Skin epidermis (tissue), 12 donors: ENCODE data around the gene NDFIP2.

Experiments used
- H3K27ac ChIP-seq, 21 experiments: fragments of 200-600 bp; sonication (generic) in 11 of 21; one replicate each; pipeline ENCODE4 v1.5.0; 2020; ENCODE audit warnings: mild to moderate bottlenecking in 3 of 21, inconsistent platforms in 2 of 21, moderate library complexity in 2 of 21
- H3K4me3 ChIP-seq, 7 experiments: fragments of 200-600 bp; sonication (generic) in 2 of 7; one replicate each; pipeline ENCODE4 v1.5.0; 2020; ENCODE audit warnings: inconsistent platforms in 2 of 7, mild to moderate bottlenecking in 2 of 7, moderate library complexity in 1 of 7

The NDFIP2 gene

GRCh38 chr13:79457948-79458347, 23.0 kb upstream of the NDFIP2 start:
- Histone ChIP-seq H3K4me3 (no peak overlapping the region), H3K27ac (no peak overlapping the region)

- no peak overlapping the region for H3K4me3 ChIP-seq
- H3K27ac ChIP-seq: peak overlapping the region in 2 of 21 experiments; percentile 25 to 38
These were observed 22.5 kb upstream of the NDFIP2 start for GRCh38 chr13:79458436-79458835.

- Histone ChIP-seq H3K4me3 (no peak overlapping the region), H3K27ac (peak overlapping the region in 1 of 21 experiments; percentile 38)
These were observed 21.0 kb upstream of the NDFIP2 start for GRCh38 chr13:79459906-79460305.

- Histone ChIP-seq H3K4me3 (no peak overlapping the region), H3K27ac (no peak overlapping the region)
These were observed 18.1 kb upstream of the NDFIP2 start for GRCh38 chr13:79462895-79463294.

- Histone ChIP-seq H3K4me3 (no peak overlapping the region), H3K27ac (no peak overlapping the region)
These were observed 17.4 kb upstream of the NDFIP2 start for GRCh38 chr13:79463604-79464003.

GRCh38 chr13:79466872-79467271, 14.1 kb upstream of the NDFIP2 start:
- Histone ChIP-seq H3K27ac (no peak overlapping the region), H3K4me3 (no peak overlapping the region)

- no peak overlapping the region for H3K4me3 ChIP-seq
These were observed 12.6 kb upstream of the NDFIP2 start for GRCh38 chr13:79468402-79468801.

GRCh38 chr13:79468819-79469218, 12.1 kb upstream of the NDFIP2 start:
- Histone ChIP-seq H3K4me3 (no peak overlapping the region), H3K27ac (no peak overlapping the region)

More at GRCh38 chr13:79468402-79468801, 12.6 kb upstream of the NDFIP2 start:
- H3K27ac ChIP-seq: no peak overlapping the region

- no peak overlapping the region for H3K27ac ChIP-seq
These were observed 11.3 kb upstream of the NDFIP2 start for GRCh38 chr13:79469608-79470007.

GRCh38 chr13:79470666-79471065, 10.3 kb upstream of the NDFIP2 start:
- H3K27ac ChIP-seq: no peak overlapping the region
- no peak overlapping the region for H3K4me3 ChIP-seq

More at GRCh38 chr13:79469608-79470007, 11.3 kb upstream of the NDFIP2 start:
- H3K4me3 ChIP-seq: no peak overlapping the region

GRCh38 chr13:79475569-79475968, 5.4 kb upstream of the NDFIP2 start:
- no peak overlapping the region for H3K27ac ChIP-seq
- H3K4me3 ChIP-seq: no peak overlapping the region

GRCh38 chr13:79477968-79478367, 3.0 kb upstream of the NDFIP2 start:
- Histone ChIP-seq H3K27ac (no peak overlapping the region), H3K4me3 (no peak overlapping the region)

GRCh38 chr13:79479882-79480281, 1.1 kb upstream of the NDFIP2 start:
- Histone ChIP-seq H3K4me3 (no peak overlapping the region), H3K27ac (no peak overlapping the region)

GRCh38 chr13:79481685-79482052, 714 bp downstream of the NDFIP2 start:
- H3K27ac ChIP-seq: peak overlapping the region; percentile 52 to 94 (median 86)
- peak overlapping the region; percentile 63 to 88 (median 77) for H3K4me3 ChIP-seq

GRCh38 chr13:79482281-79482970, 1.5 kb downstream of the NDFIP2 start:
- Histone ChIP-seq H3K27ac (peak overlapping the region in 19 of 21 experiments; percentile 31 to 94 (median 86)), H3K4me3 (peak overlapping the region; percentile 63 to 88 (median 77))

GRCh38 chr13:79483086-79483706, 2.2 kb downstream of the NDFIP2 start:
- peak overlapping the region in 6 of 7 experiments; percentile 17 to 88 (median 74) for H3K4me3 ChIP-seq
- H3K27ac ChIP-seq: peak overlapping the region in 18 of 21 experiments; percentile 31 to 94 (median 84)

GRCh38 chr13:79485014-79485811, 4.3 kb downstream of the NDFIP2 start:
- H3K4me3 ChIP-seq: peak overlapping the region in 1 of 7 experiments; percentile 8
- H3K27ac ChIP-seq: peak overlapping the region in 19 of 21 experiments; percentile 19 to 94 (median 66)

- H3K27ac ChIP-seq: peak overlapping the region in 10 of 21 experiments; percentile 3 to 94 (median 44)
These were observed 5.7 kb downstream of the NDFIP2 start for GRCh38 chr13:79486433-79487188.

GRCh38 chr13:79490326-79490725, 9.4 kb downstream of the NDFIP2 start:
- Histone ChIP-seq H3K27ac (peak overlapping the region in 11 of 21 experiments; percentile 27 to 81 (median 69)), H3K4me3 (no peak overlapping the region)

More at GRCh38 chr13:79486433-79487188, 5.7 kb downstream of the NDFIP2 start:
- no peak overlapping the region for H3K4me3 ChIP-seq

- no peak overlapping the region for H3K4me3 ChIP-seq
- peak overlapping the region in 18 of 21 experiments; percentile 27 to 81 (median 69) for H3K27ac ChIP-seq
These were observed 9.9 kb downstream of the NDFIP2 start for GRCh38 chr13:79490824-79491223.
